ENCODE measurements around the gene SOD2. TPM values are rescaled to one million over a fixed set of nuclear protein-coding genes. Genes with fewer than 3 reads are reported as not detected.
"Not testable (repeated sequence)": the region's sequence is repeated elsewhere in the genome, so short reads cannot be mapped to it uniquely, and the experiment has no call there.

The SOD2 gene
- total RNA-seq = 63.1 and 63.9 TPM in 2 replicates

DNA sequence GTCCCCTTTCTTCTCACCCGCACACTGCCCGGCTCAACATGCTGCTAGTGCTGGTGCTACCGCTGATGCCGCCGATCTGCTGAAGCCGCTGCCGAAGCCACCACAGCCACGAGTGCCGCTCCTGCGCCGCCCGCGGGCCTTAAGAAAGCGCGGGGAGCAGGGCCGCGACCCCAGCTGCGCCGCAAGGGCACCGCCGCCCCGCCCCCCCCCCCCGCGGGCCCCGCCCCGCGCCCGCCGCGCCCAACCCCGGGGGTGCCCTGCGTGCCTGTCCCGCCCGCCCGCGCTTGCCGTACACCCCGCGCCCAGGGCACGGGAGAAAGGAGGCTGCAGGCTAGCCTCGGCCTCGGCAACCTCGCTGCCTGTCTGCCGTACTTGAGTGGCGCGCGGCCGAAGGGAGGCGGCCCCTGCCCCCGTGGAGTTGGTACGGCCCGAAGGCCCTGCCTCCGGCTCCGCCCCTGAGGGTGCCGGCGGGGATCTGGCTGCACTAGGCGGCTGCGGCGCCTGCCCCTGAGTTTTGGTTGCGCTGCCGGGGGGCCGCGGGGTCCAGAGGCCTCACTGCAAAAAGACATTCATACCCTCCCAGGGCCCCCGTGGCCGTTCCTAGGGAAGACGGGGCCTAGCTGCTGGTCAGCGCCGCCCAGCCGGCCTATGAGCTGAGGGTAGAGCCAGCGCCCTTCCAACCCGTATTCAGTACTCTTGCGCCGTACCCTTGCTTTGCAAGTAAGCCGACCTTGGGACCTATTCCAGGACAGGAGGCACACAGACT is at the start of gene SOD2:
Gene SOD2 (minus strand): TSS at position 114 of the 766 bp plus-strand sequence. CDS start 74 bp downstream, at position 40.
- intact Hi-C loops (cut with micrococcal nuclease) = loop anchor here (1.0 to 10.0 kb wide), 8 partner anchors 33 to 1869 kb away; partner anchors contain the start of genes GTF2H5, SERAC1, SNX9 and SYTL3

DNA sequence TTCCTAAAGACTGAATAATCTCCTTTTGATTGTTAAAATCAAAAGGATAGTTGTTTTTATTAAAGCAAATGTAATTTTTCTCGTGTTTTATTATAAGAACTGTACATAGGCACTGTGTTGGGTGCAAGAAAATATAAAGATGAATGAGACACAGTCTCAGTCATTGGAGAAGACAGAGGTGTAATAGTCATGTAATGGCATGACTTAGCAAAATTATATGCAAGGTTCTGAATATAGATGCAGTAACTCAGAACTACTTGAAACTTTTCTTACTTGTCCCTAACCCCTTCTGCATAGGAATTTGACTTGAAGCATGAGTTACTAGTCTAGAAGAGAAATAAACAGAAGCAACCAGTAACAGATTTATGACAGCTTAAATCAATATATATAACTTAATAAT is 49.1 kb upstream of the SOD2 start:
- intact Hi-C loops (cut with micrococcal nuclease) = no loop called here

DNA sequence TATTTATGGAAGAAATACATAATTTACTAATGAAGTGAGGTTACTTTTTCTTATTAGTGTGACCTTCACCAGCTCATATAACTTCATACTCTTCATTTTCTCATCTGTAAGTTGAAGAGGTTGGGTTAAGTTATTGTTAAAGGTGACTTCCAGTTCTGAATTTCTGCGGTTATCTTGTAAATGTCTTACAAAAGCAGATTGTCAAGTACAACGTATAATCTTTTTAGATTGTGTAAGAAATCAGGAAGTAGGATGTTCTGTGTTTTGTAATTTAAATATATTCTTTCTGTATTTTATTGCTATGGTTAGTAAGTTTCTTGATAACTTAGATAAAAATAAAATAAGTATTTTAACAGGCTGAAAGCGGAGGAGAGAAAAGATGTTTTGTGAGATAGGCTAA is 46.3 kb upstream of the SOD2 start:
- intact Hi-C loops (cut with micrococcal nuclease) = no loop called here

DNA sequence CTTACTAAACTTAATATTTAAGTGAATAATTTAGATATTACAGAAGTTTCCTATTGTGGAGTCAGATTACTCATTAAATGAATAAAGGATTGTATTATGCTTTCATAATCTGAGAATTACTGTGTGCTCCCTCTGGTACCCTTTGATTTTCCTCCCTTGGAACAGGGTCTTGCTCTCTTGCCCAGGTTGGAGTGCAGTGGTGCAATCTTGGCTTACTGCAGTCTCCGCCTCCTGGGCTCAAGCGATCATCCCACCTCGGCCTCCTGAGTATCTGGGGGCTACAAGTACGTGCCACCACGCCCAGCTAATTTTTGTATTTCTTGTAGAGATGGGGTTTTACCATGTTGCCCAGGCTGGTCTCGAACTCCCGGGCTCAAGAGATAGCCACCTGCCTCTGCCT is 43.9 kb upstream of the SOD2 start:
- intact Hi-C loops (cut with micrococcal nuclease) = loop anchor here (2.0 kb wide), 1 partner anchor 14 kb away; no protein-coding TSS in a partner anchor

DNA sequence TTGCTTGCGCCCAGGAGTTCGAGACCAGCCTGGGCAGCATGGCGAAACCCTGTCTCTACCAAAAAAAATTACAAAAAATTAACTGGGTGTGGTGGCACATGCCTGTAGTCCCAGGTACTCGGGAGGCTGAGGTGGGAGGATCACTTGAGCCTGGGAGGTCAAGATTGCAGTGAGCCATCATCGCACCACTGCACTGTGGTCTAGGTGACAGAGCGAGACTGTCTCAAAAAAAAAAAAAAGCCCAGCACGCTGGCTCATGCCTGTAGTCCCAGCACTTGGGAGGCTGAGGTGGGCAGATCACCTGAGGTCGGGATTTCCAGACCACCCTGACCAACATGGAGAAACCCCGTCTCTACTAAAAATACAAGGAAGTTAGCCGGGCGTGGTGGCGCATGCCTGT is 40.4 kb upstream of the SOD2 start:
- intact Hi-C loops (cut with micrococcal nuclease) = not testable (repeated sequence)

DNA sequence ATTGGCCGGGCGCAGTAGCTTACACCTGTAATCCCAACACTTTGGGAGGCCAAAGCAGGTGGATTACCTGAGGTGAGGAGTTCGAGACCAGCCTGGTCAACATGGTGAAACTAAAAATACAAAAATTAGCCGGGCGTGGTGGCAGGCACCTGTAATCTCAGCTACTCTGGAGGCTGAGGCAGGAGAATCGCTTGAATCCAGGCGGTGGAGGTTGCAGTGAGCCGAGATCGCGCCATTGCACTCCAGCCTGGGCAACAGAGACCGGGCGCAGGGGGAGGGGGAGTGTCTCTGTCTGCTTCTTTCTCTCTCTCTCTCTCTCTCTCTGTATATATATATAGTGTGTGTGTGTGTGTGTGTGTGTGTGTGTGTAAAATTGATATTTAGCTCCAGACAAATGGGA is 39.5 kb upstream of the SOD2 start:
- intact Hi-C loops (cut with micrococcal nuclease) = not testable (repeated sequence)

DNA sequence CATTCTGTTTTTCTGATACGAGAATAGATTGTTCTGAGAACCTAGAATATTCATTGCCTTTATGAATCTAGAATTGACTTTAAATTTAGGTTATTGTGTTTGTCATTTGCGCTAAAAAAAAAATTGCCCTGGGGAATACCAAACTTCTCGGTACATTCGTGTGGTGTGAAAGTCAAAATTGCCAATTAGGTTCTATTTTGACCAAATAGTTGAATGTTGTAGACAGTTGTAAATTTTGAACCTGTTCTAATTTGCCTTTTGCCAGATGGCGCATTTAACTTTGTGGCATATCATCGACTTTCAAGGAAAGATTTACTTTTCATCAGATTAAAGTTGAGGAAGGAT is 37.3 kb upstream of the SOD2 start:
- intact Hi-C loops (cut with micrococcal nuclease) = no loop called here

DNA sequence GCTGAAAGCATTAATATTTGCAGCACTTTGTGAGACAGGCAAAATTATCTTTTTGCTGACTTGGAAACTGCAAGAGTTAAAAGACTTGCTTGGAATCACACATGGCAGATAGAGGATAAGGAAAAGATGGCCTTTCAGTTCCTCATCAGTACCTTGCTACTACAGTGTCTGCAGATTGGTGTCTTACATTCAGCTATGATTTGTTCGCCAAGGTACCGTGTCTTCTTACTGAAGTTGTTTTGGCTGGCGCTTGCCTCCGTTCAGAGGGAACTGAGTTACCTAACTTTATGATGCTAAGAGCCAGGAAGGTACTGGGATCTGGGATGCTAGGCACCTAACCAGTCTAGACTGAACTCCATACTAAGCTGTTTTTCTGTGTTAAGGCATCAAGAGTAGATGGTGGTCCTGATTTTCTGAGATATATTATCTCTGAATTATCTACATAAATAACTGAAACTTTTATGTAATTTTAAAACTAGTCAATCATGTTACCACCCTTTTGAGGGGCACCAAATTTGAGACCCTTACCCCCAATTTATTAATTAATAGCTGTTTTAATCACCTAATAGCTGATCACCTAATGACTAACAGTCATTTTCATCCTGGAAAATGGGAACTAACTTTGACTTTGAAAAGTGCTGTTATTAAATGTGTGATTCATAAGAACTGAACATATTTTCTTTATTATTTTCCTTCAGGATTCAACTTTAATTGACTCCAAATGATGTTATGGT is 36.7 kb upstream of the SOD2 start:
- intact Hi-C loops (cut with micrococcal nuclease) = loop anchor here (2.0 to 10.0 kb wide), 7 partner anchors 667 to 1263 kb away; partner anchors contain the start of genes MAP3K4, SYTL3 and TAGAP

DNA sequence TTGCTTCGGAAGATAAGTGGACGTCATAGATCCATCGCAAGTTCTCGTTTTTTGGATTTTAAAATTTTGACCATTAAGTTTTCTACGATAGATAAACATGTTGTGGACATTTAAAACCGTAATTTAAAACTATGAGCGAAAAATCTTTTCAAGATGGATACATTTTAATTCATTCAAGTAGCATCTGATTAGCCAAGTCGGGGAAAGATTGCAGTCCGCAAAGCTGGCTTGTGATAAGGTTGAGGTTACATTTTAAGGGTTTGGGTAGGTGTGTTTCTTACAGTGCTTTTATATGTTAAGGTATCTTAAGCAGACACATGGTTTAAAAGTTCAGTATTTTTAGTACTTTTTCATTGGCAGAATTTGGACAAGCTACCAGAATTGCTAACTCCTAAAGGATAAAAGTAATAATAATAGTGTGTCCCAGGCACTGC is 35.5 kb upstream of the SOD2 start:
- intact Hi-C loops (cut with micrococcal nuclease) = loop anchor here (2.0 to 10.0 kb wide), 7 partner anchors 666 to 1264 kb away; partner anchors contain the start of genes MAP3K4, SYTL3 and TAGAP

DNA sequence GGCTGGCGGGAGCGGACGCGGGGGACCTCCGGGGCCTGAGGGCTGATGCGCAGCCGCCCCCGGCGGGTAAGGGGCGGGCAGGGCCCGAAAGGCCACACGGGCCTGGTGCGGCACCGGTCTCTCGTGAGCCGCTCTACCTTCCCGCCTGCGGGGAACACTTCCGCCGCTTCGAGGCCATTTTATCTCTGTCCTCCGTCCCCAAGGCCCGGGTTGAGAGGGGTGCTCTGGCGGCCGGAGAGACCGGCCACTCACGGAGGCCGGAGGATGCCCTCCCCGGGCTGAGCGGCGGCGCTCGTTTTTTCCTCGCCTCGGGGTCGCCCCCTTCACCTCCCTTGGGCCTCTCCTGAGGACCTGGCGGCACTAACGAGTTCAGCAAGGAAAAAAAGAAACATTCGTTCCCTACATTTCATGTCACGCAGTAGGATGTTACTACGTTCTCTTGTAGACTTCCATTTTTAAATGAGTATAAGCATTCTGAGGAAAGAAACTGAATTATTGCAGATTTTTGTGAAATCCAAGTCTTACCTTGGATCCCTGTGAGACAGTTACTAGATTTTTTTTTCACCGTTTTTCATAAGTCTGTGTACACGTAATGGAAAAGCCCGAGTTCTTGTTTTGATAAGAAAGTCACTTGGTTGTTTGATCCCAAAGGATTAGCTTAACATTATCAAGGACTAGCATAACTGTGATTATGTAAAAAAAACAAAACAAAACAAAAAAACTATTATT is 34.8 kb upstream of the SOD2 start:
- intact Hi-C loops (cut with micrococcal nuclease) = loop anchor here (1.0 to 10.0 kb wide), 11 partner anchors 34 to 1264 kb away; partner anchors contain the start of genes ACAT2, MAP3K4, SYTL3 and TAGAP

DNA sequence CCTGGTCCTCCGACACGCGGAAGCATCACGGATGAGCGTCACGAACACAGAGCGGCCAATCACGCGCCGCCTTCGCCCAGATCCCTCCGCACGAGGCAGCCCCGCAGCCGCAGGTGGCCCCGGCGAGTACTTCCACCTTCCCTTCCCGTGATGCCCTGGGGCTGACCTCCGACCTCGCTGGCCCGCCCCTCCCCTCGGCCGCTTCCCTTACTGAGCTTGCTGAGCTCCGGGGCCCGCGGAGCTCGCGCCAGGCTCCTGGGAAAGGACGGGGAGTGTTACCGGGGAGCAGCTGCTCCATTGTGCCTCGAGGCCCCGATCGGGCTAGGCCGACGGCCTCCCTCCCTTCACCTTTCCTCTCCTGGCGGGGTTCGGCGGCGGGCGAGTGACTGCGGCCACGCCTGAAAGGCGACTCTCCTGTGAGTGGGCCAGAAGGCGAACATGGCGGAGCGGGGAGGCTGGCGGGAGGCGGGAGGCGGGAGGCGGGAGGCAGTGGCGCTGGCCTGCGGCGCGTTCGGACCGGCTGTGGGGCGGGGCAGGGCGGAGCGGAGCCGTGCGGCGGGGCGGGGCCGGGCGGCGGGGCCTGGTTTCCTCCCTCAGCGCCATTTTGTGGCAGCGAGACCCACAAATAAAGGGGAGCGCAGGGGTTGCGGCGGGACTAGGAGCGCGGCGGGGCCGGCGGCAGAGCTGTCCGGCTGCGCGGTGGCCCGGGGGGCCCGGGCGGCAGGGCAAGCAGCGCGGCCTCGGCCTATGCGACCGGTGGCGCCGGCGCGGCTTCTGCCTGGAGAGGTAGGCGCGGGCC is 34.1 kb upstream of the SOD2 start, which contains the start of gene WTAP:
Gene WTAP (plus strand): TSS at position 589 of the 799 bp plus-strand sequence. CDS start 8,760 bp downstream, outside the sequence.
- intact Hi-C loops (cut with micrococcal nuclease) = loop anchor here (1.0 to 10.0 kb wide), 11 partner anchors 34 to 1265 kb away; partner anchors contain the start of genes ACAT2, MAP3K4, SOD2 and SYTL3

DNA sequence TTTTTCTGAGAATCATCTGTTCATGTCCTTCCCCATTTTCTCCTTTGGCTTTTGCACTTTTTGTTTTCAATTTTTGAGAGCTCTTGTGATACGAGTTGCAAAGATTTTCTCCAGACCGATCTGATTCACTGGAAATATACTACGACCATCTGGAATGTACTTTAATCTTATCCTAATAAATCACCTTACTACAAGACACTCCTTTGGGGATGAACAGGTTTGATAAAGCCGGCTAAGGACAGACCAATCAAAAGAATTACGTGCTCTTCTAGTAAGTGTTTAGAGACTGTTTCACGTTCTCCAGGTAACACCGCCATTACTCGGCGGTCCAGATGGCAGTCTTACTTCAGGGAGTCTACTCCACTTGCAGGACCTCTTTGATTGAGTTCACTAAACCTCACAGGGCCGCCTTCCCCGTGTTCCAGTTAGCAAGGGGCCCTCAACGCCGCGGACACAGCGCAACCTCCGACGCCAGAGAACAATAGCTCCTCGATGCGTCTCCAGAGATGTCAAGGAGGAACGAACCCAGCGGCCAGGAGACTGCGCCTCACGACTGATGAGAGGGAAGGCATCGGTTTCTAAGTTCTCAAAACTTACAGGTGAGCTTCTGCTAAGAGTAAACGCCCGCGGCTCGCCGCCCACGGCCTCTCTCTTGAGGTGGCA is 33.3 kb upstream of the SOD2 start:
- intact Hi-C loops (cut with micrococcal nuclease) = loop anchor here (1.0 to 10.0 kb wide), 9 partner anchors 33 to 1266 kb away; partner anchors contain the start of genes MAP3K4, SOD2, SYTL3 and TAGAP

DNA sequence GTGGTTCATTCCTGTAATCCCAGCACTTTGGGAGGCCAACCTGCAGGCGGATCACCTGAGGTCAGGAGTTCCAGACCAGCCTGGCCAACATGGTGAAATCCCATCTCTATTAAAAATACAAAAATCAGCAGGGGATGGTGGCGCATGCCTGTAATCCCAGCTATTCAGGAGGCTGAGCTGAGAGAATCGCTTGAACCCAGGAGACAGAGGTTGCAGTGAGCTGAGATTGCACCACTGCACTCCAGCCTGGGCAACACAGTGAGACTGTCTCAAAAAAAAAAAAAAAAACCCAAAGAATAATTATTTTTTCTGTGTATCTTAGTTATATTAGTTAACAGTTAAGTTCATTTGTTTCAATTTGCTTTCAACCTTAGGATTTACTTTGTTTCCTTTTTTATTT is 32.2 kb upstream of the SOD2 start:
- intact Hi-C loops (cut with micrococcal nuclease) = loop anchor here (5.0 to 10.0 kb wide), 6 partner anchors 663 to 1267 kb away; partner anchors contain the start of genes MAP3K4, SYTL3 and TAGAP

DNA sequence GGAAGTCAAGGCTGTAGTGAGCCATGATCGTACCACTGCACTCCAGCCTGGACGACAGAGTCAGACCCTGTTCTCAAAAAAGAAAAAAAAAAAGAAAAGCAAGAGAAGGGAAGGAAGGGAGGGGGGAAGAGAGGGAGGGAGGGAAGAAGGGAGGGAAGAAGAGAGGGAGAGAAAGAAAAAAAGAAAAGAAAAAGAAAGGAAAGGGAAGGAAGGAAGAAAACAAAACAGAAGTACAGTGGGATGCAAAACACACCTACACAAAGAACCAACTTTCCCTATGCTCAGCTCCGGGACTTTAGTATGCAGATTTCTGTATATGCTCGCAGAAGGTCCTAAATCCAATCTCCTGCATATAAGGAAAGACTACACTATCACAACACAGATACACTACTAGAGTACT is 31.7 kb upstream of the SOD2 start:
- intact Hi-C loops (cut with micrococcal nuclease) = loop anchor here (5.0 to 10.0 kb wide), 6 partner anchors 662 to 1268 kb away; partner anchors contain the start of genes MAP3K4, SYTL3 and TAGAP

DNA sequence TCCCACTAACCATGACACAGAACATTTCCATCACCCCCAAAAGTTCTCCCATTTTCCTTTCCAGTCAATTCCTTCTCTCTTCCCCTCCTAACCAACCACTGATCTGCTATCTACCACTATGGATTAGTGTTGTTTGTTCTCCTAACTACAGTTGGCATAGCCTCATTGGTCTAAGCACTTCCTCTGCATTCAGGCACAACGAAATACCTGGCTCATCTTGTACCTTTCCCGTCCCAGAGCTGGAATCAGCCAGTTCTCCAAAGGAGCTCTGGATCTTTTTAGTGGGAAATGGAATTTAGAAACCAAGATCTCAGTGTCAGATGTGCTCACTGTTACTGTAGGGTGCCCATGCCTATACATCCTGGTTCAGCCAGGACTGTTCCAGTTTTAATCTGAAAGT is 30.2 kb upstream of the SOD2 start:
- intact Hi-C loops (cut with micrococcal nuclease) = loop anchor here (10.0 kb wide), 3 partner anchors 678 to 1068 kb away; partner anchors contain the start of genes SYTL3 and TAGAP

DNA sequence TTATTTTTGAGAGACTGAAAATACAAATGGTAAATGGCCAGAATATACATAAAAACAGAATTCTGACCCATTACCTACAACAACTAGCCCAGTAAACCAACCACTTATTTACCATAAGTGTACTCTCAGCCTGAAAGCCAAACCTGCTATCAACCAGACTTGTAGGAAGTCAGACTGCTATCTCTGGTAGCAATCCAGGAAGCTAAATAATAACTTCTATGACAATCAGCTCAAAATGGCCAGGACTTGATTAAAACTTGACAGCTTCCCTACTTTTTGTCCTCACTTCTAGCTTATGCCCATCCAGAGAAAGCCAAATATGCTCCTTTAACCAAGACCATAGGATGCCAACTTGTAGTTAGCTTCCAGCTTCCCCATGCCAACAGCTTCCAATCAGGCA is 29.6 kb upstream of the SOD2 start:
- intact Hi-C loops (cut with micrococcal nuclease) = loop anchor here (10.0 kb wide), 3 partner anchors 678 to 1068 kb away; partner anchors contain the start of genes SYTL3 and TAGAP

DNA sequence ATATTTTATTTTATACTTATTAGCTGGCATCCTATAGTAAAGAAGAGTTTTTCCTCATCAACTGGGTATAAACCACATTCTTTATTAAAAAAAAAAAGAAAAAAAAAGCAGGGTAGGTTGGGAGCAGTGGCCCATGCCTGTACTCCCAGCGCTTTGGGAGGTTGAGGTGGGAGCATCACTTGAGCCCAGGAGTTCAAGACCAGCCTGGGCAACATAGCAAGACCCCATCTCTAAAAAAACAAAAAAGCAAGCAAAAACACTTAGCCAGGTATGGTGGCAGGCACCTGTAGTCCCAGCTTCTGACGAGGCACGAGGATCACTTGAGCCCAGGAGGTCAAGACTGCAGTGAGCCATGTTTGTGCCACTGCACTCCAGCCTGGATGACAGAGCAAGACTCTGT is 28.9 kb upstream of the SOD2 start:
- intact Hi-C loops (cut with micrococcal nuclease) = loop anchor here (10.0 kb wide), 3 partner anchors 677 to 1067 kb away; partner anchors contain the start of genes SYTL3 and TAGAP

DNA sequence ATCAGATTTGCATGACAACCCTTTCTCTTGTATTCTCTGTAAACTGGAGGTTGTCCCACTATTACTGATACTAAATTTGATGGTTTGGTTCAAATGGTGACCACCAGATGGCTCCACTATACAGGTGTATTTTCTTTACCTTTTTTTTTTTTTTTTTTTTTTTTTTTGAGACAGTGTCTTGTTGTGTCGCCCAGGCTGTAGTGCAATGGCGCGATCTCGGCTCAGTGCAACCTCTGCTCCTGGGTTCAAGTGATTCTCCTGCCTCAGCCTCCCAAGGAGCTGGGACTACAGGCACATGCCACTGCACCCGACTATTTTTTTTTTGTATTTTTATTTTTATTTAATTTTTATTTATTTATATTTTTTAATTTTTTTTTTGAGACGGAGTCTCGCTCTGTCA is 27.7 kb upstream of the SOD2 start:
- intact Hi-C loops (cut with micrococcal nuclease) = loop anchor here (1.0 to 10.0 kb wide), 6 partner anchors 133 to 1066 kb away; partner anchors contain the start of genes SYTL3 and TAGAP

DNA sequence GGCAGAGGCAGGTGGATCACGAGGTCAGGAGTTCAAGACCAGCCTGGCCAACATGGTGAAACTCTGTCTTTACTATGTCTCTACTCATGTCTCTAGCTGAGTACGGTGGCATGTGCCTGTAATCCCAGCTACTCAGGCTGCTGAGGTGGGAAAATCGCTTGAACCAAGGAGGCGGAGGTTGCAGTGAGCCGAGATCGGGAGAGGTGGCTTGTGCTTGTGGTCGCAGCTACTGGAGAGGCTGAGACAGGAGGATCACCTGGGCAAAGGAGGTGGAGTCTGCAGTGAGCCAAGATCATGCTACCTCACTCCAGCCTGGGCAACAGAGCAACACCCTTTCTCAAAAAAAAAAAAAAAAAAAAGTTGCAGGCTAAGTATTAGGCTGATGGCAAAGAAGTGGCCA is 26.2 kb upstream of the SOD2 start:
- intact Hi-C loops (cut with micrococcal nuclease) = no loop called here

Data from T-helper 1 cell treated with Interleukin-12 subunit alpha and Interleukin-12 subunit beta and Interleukin-4 antibody, amounts not matched to agents 30 ng/mL and 1 ng/mL, for 36 hours (primary cell).